NCI-H2107 (cell line): Measurements from ENCODE around the gene ATP8B1.

Experiments
- DNase-seq: peaks from one replicate; lab custom pipeline; 2025; lab: John Stamatoyannopoulos, UW

ATP8B1 gene

GRCh38 chr18:57792631-57793301 lies 10.3 kb downstream of the ATP8B1 start:
- DNase-seq, result no peak

- no peak for DNase-seq
Observed at GRCh38 chr18:57791911-57792310, 11.2 kb downstream of the ATP8B1 start.

- no peak for DNase-seq
Observed at GRCh38 chr18:57791192-57791591, 11.9 kb downstream of the ATP8B1 start.

- DNase-seq, result no peak
Observed at GRCh38 chr18:57790316-57790715, 12.8 kb downstream of the ATP8B1 start.

- DNase-seq, result no peak
Observed at GRCh38 chr18:57789759-57790158, 13.4 kb downstream of the ATP8B1 start.

GRCh38 chr18:57789090-57789489 lies 14.0 kb downstream of the ATP8B1 start:
- no peak for DNase-seq

GRCh38 chr18:57787068-57787685 lies 15.9 kb downstream of the ATP8B1 start:
- no peak for DNase-seq

GRCh38 chr18:57785751-57786437 lies 17.2 kb downstream of the ATP8B1 start:
- DNase-seq, result no peak

GRCh38 chr18:57784801-57785114 lies 18.4 kb downstream of the ATP8B1 start:
- DNase-seq, result no peak

GRCh38 chr18:57784034-57784800 lies 18.9 kb downstream of the ATP8B1 start:
- DNase-seq, result no peak

- no peak for DNase-seq
Observed at GRCh38 chr18:57782049-57782448, 21.1 kb downstream of the ATP8B1 start.

- no peak for DNase-seq
Observed at GRCh38 chr18:57780706-57781347, 22.3 kb downstream of the ATP8B1 start.

- DNase-seq, result no peak
Observed at GRCh38 chr18:57780318-57780705, 22.8 kb downstream of the ATP8B1 start.

GRCh38 chr18:57776767-57777166 lies 26.3 kb downstream of the ATP8B1 start:
- no peak for DNase-seq

GRCh38 chr18:57776354-57776753 lies 26.8 kb downstream of the ATP8B1 start:
- DNase-seq, result no peak

- DNase-seq, result no peak
Observed at GRCh38 chr18:57775937-57776336, 27.2 kb downstream of the ATP8B1 start.

- no peak for DNase-seq
Observed at GRCh38 chr18:57772387-57772799, 30.7 kb downstream of the ATP8B1 start.

GRCh38 chr18:57771626-57772025 lies 31.5 kb downstream of the ATP8B1 start:
- no peak for DNase-seq

GRCh38 chr18:57771193-57771592 lies 31.9 kb downstream of the ATP8B1 start:
- no peak for DNase-seq

GRCh38 chr18:57768537-57769326 lies 34.4 kb downstream of the ATP8B1 start:
- no peak for DNase-seq

GRCh38 chr18:57767259-57768050 lies 35.7 kb downstream of the ATP8B1 start:
- DNase-seq, result no peak
